GM21390 (cell line): Measurements from ENCODE around the gene LCOR.

Source experiments
- ATAC-seq: cut with Tn5 transposase; IDR thresholded peaks from one replicate; pipeline ENCODE4 v1.9.1; 2021; ENCODE audit not compliant: unreplicated experiment

LCOR gene

DNA sequence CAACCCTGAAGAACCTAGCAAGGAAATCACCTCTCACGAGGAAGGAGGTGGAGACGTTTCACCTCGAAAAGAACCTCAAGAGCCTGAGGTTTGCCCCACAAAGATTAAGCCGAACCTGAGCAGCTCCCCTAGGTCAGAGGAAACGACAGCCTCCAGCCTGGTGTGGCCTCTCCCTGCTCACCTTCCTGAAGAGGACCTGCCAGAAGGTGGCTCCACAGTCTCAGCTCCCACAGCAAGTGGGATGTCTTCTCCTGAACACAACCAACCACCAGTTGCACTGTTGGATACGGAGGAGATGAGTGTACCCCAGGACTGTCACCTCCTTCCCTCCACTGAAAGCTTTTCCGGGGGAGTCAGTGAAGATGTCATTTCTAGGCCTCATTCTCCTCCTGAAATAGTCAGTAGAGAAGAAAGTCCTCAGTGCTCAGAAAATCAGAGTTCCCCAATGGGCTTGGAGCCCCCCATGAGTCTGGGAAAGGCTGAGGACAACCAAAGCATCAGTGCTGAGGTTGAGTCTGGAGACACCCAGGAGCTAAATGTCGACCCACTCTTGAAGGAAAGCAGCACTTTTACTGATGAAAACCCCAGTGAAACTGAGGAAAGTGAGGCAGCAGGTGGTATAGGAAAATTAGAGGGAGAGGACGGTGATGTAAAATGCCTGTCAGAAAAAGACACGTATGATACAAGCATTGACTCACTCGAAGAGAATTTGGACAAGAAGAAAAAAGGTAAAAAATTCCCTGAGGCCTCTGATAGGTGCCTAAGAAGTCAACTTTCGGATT is 150.2 kb downstream of the LCOR start:
- no peak for ATAC-seq

DNA sequence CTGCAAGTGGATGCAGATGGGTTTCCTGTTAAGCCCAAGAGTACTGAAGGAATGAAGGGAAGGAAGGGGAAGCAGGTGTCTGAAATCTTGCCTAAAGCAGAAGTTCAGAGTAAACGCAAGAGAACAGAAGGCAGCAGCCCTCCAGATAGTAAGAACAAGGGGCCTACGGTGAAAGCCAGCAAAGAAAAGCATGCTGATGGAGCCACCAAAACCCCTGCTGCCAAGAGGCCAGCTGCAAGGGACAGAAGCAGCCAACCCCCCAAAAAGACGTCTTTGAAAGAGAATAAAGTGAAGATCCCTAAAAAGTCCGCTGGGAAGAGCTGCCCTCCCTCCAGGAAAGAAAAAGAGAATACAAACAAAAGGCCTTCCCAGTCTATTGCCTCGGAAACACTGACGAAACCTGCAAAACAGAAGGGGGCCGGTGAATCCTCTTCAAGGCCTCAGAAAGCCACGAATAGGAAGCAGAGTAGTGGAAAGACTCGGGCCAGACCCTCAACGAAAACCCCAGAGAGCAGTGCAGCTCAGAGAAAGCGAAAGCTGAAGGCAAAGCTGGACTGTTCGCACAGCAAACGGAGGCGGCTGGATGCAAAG is 152.5 kb downstream of the LCOR start:
- peak; percentile 83 for ATAC-seq

DNA sequence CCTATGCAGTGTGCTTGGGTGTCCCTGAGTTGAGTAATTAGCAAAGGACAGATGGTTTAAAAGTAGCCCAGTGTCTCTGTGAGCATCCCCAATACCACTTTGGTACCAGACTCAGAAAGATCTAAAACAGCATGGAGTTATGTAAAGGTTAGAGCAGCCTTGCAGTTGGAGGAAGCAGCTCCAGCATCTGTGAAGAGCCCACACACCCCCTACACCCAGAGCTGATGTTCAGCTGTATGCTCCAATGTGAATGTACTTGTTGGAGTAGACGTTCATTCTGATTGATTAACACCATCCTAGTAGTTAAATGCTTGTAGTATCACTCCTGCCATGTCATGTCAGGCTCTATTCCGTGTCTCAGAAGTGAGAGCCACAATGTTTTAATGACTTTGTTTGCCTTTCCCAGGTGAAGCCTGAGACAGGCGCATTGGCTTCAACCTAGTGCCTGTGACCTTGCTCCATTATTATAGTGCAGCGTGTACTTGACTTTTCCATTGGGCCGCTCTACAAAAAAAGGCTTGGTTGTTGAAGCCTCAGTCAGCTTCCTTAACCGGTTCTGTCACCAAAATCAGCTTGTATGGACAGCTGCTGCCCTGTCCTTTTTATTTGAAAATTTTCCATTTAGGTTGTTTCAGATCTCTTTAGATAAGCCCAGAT is 154.2 kb downstream of the LCOR start:
- no peak for ATAC-seq

DNA sequence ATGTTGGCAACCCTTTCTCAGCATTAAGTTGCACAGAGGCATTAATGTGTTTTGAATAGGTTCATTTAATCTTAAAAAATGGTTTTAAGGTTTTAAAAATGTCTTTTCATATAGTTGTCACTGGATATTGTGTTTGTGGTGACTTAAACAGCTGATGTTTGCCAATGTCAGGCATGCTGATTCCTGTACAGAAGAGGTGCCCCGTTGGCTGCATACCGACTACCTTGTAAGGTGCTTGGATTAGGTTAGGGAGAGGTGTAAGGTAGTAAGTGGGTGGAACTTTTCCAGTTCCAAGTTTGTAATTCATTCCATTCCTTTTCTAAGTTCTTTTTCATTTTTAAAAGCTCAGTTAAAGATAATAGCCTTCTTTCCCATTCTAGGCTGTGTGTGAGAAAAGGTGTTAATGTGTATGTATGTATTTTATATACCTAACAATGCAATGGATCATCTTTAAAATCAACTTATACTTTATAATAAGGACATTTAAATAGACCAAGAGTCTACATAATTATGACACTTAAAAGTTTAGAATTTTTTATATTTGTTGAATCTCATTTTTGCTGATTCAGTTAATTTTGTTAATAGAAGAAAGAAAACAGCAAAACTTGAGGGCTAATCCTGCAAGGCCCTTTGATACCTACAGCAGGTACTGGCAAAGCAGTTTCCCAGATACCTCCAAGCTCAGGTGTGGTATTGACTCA is 155.2 kb downstream of the LCOR start:
- no peak for ATAC-seq

DNA sequence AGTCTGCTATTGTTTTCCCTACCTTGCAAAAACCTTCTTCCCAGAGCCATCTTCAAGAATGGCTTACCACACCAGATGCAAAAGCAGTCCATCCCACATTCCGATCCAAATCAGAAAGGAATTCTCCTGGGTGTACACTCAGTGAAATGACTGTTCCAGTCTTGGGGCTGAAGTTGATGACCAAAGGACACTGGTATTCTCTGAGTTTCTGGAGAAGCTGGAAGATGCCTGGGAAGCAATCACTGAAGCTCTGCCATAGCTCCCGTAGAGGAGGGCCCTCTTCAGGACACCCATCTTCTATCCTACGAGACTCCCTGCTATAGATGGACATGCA is 155.7 kb downstream of the LCOR start:
- no peak for ATAC-seq

DNA sequence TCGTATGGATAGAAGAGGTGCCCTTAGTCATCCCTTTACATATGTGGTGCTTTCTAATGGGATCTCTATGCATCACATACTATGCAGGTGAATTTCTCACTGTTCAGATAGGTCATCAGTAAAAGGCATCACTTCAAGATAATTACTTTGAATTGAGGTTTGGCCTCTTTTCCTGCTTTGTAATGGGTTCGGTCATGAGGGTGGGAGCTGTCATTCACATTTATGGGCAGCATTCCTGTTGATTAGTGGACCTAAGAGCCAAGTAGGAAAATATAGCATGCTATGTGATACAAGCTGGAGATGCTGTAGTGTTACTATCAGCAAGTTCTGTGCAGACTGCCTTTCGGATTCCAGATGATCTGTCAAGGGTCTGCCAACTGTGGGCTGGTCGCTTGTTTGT is 156.3 kb downstream of the LCOR start:
- ATAC-seq, result no peak

DNA sequence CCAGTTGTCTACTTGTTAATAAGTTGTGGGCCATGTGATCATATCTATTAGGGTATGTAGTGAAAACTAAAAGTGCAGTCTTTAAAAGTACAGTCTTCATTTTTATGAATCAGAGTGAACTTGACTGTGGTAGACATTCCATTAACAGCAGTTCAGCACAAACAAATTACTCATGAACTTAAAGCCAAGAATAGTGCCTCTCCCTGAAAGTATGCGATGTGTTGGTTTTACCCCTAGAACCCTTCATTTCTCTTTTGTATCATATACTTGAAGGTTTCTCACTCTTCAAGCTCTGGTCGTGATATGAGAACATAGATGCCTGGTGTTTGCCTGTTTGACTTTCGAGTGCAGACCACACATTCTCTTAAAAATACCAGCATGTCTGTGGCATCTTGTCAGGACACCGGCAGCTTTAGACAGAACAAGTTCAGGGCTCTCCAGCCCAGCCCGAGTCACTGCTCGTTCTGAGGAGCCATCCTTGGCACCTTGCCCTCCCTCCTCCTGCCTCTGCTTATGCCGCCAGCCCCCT is 159.3 kb downstream of the LCOR start:
- ATAC-seq, result peak; percentile 62

DNA sequence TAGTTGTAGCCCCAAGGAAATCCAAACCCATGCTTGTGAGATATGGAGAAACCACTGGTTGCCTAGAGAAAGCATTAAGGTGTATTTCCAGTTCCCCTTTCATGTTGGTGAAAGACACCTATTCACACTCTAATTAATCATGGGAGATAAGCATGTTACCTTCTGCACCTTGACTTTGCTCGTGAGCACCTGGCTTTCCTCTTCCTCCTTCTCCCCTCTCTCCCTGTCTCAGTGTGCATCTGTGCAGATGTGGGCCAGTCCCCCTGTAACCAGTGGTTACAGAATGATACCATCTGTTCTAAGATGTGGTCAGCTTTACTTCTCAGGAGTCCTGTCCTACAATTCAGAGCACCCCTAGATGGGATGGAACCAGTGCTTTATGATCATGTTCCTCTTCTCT is 160.6 kb downstream of the LCOR start:
- ATAC-seq, result peak; percentile 61

DNA sequence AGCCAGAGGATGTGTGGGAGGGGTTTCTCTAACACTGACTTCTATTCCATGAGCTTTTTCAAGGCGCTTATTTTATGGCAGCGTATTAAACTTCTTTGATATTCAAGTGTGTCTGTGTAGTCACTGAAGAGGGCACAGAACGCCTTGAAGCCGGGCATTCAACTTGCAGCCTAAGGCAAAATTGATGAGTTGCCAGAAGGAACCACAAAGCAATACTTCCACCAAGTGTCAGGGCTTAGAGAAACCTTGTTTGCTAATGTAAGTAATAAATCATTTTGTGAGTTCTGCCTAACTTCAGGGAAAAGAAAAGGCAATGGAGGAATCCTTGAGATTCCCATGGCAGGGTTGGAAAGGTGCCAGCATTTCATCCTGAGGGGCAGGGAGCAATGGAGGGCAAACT is 163.8 kb downstream of the LCOR start:
- no peak for ATAC-seq

DNA sequence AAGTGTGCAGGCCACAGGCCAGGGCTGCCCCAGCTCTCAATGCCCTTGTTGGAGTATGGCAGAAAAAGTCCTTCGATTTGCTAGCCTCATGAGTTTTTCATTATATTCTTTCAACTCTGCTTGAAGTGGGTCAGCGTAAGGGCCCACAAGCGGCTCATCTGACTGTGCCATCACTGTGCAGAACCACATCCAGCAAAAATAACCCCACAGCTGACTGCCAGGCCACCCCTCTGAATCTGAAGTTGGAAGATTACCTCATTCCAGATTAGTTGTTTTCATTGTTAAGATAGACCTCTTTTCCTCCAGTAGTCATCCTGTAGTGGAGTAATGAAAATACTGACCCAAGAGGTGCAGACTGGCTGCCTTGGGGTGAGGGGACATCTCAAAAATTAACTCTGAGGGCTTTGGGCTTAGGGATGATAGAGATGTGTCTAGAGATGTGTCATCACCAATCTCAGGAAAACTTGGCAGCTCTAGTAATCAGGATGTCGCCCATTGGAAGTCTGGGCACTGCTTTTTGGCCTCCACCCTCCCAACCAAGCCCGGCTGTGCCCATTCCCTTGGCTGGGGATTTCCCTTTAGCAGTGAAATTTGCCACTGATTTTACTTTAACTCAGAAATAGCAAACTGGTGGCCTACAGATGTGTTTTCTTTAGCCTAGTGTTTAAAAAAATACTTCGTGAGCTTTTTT is 164.3 kb downstream of the LCOR start:
- ATAC-seq, result no peak

DNA sequence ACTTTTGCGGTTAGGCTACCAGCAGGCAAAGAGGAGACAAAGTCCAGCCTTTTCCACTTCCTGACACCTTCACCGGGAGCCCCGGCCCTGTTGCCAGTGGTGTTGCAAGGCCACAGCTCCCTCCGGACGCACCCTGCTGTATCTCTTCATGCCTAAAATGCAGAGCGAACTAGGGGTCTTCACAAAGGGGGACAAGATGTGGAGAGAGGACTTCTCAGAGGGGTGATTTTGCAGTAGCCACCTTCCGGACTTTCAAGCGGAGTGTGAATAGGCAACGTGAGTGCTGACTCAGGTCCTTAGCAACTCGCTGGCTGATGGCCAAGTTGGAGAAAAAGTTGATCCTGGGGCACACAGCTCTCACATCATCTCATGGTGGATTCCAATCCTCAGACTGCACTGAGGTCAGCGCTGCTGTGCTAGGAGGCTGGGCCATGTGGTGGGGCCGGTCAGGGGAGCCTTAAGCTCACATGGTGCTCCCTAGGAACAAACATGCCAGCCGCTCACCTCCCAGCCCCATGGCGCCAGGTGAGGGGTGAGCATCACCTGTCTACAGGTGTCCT is 166.3 kb downstream of the LCOR start:
- ATAC-seq, result no peak

DNA sequence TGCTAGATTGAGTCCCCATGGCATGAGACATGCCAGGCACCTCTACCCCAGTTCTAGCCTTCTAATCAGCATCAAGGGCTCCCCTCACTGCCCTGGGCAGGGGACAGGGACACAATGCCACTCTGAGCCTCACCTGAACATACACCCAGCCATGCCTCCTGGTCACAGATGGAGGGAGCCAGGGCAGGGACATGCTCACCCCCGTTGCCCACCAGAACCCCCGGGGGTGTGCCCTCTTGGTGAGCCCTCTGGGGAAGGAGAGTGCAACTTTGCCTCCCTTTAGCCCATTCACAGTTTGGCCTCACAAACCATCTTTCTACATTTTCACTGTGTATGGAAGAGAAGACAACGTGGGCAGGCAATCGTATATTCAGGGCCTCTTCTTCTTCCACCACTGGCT is 167.2 kb downstream of the LCOR start:
- ATAC-seq, result no peak

DNA sequence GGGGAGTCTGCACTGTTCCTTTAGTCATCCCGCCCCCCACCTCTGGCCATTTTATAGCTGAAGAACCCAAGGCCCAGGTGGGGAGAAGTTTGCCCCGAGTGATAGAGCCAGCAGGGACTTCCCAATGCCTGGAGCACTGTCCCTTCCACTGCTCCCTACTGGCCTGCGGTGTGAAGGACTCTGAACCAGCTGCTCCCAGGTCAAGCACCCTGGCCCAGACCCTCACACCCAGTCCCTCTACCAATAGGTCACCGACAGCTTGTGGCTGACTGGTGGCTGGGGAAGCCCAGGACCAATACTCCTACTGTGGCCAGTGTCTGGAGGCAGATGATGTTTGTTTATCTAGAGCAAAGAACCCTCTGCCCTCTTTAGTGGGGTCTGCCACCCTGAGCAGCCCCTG is 167.9 kb downstream of the LCOR start:
- no peak for ATAC-seq

DNA sequence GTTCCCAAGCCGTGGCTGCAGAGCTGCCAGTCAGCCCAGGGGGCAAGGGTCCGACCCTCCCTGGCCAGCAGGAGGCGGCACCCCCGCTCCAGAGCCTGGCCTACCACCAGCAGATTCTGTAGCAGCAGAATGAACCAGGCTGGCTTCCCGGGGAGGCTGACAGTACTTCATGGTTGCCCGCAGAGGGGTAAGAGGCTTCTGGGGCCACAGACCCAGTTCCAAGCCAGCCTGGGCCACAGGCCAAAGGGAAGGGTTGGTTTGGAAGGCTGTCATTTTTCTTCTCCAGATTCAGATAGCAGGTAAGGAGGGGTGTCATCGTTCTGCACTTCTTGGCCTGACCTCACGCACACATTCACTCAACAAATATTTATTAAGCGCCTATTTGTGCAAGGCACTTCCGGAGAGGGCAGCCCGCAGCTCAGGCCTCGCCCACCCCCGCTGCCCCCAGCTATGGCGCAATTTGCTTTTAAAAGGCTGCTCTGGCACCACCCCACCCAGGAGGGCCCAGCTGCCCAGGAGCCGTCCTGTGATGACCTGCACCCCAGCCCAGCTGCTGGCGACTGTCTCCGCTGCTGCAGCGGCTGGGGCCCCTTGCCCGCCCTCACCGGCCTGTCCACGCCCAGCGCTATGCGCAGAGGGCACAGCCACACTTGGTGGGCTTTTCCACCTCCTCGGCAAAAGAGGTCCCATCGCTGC is 168.5 kb downstream of the LCOR start:
- ATAC-seq, result no peak

DNA sequence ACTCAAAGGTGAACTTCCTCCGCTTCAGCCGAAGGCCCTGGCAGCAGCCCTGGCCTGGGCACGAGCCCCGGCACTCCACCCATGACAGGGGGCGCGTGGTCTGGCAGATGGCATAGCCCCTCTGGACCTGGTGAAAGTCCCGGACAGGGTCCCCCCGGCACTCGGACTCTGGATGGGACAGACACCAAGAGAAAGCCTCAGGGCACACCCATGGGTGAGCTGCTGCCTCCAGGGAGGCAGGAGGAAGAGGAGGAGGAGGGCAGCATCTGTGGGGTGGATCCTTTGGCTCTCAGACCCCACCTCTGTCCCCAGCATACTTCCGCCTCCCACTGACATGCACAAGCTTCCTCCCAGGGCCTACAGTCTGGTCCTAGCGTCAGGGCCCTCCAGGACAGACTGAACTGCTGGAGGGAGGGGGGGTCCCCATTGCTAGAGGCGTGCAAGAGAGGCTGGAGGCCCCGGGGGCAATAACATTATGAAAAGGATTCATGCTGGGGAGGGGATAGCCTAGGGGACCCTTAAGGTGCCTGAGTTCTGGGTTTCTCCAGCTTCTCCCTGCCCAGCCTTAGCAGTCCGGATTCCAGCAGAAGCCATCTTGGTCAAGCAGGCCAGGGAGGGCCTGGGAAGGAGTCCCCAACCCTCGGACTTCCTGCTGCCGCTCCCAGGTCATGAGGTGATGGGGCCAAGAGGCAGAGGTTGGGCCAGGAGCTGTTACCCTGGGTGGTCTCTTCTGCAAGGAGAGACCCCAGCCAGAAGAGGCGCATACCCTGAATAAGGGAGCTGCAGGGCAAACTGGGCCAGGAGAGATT is 169.3 kb downstream of the LCOR start:
- ATAC-seq, result no peak

DNA sequence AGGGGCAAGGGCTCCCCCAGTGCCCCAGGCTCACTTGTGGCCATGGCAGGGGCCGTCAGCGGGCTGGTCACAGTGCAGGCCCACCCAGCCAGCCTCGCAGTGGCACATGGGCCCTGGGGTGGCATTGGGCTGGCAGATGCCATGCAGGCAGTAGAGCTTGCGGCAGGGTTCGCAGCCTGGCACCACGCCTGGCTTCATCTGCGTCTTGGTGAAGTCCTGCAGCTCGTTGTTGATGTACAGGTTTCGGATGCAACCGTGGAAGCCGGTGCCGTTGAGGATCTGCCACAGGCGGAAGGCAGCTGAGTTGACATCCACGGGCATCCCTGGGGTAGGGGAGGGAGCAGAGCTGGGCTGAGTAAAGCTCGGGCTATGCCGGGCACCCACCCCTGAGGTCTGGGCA is 170.6 kb downstream of the LCOR start:
- no peak for ATAC-seq

DNA sequence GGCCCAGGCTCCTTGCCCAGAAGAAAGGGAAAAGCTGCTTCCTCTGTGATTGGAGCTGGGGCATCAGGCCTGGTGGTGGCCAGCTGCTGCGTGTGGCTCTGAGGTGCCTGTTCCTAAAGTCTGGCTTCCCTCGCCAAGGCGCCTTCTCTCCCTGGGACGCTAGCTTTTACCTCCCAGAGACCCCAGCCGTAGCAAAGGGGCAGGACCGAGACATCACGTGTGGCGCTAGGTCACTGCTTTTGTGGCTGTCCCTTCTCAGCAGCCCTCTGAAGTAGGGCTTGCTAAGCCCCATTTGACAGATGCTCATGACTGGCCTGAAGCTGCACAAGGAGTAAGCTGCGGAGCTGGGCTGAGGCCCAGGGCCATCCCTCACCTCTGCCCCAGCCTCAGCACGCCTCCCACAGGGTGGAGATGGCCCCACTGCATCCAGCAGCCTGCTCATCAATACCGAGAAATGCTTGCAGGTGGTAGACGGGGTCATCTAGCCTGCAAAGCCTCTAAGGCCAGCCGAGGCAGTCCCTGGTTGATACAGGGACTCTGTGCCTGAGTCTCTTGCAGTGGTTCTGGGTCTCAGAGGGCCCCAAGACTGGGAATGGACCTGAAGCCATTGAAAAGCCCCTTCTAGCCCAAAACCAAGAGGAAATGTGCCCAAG is 171.2 kb downstream of the LCOR start:
- ATAC-seq, result no peak

DNA sequence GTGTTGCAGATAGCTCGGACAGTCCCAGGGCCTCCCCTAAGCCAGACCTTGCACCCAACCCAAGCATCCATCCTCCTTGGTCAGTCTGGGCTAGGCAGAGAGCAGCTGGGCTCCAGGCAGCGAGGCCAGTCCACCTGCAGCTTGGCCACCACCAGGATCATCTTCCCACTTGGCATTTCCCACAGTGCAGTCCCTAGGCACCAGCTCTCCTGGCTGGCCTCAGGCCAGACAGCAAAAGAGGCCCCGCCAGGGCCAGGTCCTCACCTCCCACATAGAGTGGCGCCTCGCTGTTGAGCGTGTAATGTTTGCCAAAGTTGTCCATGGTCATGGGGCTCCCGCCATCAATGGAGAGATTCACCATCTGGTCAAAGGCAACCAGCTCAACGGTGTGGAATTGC is 171.7 kb downstream of the LCOR start:
- ATAC-seq, result no peak

DNA sequence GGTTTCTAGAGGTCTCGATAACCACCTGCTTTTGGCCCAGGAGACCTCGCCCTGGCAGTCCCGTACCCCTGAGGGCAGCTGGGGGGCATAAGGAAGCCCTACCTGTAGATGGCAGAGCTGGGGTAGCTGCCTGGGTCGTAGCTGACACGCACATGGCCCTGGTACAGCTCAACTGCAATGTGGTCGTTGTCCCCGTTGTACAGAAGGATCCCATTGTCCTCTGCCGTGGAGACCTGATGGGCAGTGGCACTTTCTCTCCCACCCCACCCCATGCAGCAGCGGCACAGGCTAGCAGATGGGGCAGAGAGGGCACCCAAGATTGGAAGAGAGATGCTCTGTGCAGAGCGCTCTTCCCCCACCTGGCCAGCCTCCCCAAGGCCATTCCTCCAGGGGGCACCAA is 172.5 kb downstream of the LCOR start:
- ATAC-seq, result no peak
